ENCODE results near the gene KRT36.

Gene KRT36

DNA sequence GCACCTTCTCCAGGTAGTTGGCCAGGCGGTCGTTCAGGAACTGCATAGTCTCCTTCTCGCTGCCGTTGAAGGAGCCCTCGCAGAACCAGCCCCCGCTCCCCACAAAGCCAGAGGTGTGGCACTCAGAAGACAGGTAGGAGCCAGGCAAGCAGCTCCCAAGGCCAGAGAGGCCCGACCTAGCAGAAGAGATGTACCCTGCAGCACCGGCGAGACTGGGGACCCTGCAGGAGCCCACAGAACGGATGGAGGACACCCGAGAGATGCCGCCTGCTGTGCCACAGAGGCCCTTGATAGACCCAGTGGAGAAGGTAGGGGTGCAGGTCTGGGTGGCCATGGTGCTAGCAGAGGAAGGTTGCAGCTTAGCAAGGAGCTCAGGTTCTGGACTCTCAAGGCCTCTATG lies at the start of gene KRT36:
KRT36 (minus strand) TSS at position 380 of the 400 bp plus-strand sequence; CDS start at position 334, 46 bp downstream.
- no peak for DNase-seq (ENCODE audit: insufficient read length, low spot score)
- no peak for FAIRE-seq

DNA sequence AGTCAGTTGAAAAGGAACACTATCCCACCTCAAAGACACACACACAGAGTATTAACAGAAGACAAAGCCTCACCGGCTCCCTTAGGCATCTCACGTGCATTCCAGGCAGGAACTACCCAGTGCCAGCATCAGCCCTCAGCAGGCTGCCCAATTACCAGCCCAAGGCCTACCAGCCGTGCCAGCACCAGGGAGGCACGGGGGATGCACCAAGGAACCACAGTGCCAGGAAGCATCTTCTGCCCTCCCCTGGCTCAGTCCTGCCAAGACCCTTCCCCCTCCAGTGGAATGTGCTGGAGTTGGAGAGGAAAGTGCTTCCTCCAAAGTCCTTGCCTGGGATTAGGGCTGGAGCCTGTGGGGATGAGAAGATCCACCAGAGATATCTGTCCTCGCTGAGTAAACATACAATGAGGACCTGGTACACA lies 49.4 kb upstream of the KRT36 start:
- DNase-seq (ENCODE audit: insufficient read length, low spot score) = no peak
- peak; percentile 76 for FAIRE-seq

DNA sequence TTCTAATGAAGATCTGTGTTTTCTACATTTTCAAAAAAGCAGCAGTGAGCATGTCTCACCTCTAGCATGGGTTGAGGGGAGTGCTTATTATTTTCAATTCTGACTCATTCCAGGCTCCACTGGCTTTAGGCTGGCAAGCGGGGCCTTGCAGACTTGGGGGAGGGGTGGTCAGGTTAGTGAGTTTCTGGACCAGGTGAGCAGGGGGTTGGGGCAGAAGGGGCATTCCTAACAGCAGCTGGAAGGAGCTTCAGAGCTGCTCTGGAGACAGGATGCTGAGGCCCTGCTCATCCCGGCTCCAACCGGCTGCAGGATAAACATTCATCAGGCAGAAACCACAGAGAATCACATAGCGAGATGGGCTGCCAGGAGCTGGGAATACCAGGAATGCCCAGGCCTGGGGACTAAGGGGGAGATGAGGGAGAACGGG lies 48.9 kb upstream of the KRT36 start:
- DNase-seq (ENCODE audit: insufficient read length, low spot score) (no peak), FAIRE-seq (peak; percentile 64)

GRCh38 chr17:41537990-41538389 lies 48.3 kb upstream of the KRT36 start:
- FAIRE-seq = no peak
- DNase-seq (ENCODE audit: insufficient read length, low spot score) = no peak

DNA sequence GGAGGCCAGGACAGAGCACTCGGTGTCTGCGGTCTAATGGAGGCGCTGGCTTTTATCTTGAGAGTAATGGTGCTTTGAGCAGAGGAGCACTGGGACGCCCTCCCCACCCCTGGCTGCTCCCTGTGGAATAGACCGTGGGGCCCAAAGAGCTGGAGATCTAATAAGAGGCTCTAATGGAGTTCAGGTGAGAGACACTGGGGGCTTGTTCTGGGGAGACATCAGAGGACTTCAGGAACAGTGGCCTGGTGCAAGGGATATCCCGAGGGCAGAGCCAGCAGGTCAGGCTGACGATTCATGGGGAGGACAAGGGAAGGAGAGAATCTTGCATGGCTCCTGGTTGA lies 47.9 kb upstream of the KRT36 start:
- no peak for FAIRE-seq
- no peak for DNase-seq (ENCODE audit: insufficient read length, low spot score)

DNA sequence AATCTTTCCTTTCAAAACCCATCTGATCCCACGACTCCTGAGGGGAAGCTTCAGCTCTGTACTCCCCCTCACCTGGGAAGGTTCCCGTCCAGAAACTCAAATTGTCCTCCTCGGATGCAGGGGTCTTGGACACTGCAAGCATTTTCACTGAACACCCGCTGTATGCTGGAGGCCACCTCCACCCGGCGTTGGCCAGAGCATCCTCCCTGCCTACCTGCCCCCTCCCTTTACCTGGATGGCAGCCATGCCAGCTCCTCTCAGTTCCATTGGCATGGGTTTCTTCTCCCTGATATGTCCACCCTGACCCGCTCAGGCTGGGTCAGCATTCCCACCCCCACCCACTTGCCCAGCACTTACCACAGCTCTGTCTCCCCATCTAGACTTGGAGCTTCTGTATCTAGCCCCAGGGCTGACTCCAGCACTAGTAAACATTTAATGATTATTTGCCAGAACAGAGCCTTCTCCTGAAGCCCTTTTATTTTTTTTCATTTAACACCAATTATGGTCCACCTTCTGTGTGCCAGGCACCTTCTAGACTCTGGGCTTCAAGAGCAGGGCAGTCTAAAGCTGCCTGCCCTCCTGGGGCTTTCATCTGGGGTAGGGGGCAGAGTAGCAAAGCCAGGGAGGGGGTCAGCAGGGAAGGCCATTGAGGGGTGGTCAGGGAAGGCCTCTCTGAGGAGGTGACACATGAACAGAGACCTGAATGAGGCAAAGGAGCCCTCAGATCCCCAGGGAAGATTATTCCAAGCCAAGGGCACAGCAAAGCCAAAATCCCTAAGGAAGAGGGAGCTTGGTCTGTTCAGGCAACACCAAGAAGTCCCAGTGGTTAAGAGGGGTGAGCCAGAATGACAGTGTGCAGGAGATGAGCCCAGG lies 47.3 kb upstream of the KRT36 start:
- no peak for DNase-seq (ENCODE audit: insufficient read length, low spot score)
- FAIRE-seq = no peak

GRCh38 chr17:41535764-41536481 lies 46.2 kb upstream of the KRT36 start:
- DNase-seq (ENCODE audit: insufficient read length, low spot score) = no peak

GRCh38 chr17:41534899-41535546 lies 45.3 kb upstream of the KRT36 start:
- no peak for DNase-seq (ENCODE audit: insufficient read length, low spot score)

More at GRCh38 chr17:41535764-41536481, 46.2 kb upstream of the KRT36 start:
- no peak for FAIRE-seq

DNA sequence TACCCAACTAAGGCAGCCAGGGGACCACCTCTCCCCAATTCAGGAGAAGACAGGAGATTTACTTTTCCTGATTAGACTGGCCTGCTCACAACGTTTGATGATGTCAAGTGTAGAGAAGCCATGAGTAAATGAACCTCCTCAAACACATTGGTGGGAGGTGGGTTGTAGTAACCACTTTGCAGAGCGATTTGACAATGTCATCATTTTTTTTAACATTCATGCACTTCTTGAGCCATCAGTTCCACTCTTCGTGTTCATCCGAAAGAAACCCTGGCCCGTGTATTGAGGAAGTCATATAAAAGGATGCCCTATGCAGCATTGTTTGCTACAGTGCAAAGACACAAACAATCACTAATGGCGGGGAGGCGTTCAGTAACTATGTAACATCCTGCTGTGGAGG lies 43.9 kb upstream of the KRT36 start:
- no peak for FAIRE-seq

More at GRCh38 chr17:41534899-41535546, 45.3 kb upstream of the KRT36 start:
- no peak for FAIRE-seq

DNA sequence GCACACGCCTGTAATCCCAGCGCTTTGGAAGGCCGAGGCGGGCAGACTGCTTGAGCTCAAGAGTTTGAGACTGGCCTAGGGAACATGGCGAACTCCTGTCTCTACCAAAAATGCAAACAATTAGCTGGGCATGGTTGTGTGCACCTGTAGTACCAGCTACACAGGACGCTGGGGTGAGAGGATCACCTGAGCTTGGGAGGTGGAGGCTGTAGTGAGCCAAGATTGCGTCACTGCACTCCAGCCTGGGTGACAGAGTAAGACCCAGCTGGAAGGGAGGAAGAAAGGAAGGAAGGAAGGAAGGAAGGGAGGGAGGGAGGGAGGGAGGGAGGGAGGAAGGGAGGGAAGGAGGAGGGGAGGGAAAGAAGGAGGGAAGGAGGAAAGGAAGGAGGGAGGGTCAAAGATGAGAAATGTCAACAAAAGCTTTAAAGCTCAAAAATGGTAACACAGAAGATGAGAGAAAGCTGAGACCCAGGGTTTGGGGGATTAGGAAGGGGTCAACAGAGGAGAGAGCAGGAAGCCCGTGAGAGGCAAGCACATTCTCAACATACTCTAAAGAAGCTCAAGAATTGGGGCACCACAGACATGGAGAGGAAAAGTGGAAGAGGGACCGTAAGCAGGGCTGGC lies 43.3 kb upstream of the KRT36 start:
- no peak for FAIRE-seq
- no peak for DNase-seq (ENCODE audit: insufficient read length, low spot score)

More for the DNA sequence above, 43.9 kb upstream of the KRT36 start:
- no peak for DNase-seq (ENCODE audit: insufficient read length, low spot score)

DNA sequence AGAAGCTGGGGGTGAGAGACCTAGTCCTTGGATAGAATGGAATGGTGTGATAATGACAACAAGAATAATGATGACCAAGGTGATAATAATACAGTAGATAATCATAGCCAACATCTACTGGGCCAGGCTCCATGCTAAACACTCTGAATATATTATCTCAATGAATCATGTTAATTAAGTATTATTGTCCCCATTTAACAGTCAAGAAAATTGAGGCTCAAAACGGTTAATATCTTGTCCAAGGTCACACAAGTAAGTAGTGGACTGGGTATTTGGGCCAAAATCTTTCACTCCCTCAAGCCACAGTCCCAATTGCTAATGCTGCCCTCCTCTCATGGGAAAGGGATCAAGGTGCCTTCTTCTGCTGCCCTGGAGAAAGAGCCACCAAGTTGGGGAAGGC lies 42.3 kb upstream of the KRT36 start:
- DNase-seq (ENCODE audit: insufficient read length, low spot score) = no peak
- FAIRE-seq = no peak

DNA sequence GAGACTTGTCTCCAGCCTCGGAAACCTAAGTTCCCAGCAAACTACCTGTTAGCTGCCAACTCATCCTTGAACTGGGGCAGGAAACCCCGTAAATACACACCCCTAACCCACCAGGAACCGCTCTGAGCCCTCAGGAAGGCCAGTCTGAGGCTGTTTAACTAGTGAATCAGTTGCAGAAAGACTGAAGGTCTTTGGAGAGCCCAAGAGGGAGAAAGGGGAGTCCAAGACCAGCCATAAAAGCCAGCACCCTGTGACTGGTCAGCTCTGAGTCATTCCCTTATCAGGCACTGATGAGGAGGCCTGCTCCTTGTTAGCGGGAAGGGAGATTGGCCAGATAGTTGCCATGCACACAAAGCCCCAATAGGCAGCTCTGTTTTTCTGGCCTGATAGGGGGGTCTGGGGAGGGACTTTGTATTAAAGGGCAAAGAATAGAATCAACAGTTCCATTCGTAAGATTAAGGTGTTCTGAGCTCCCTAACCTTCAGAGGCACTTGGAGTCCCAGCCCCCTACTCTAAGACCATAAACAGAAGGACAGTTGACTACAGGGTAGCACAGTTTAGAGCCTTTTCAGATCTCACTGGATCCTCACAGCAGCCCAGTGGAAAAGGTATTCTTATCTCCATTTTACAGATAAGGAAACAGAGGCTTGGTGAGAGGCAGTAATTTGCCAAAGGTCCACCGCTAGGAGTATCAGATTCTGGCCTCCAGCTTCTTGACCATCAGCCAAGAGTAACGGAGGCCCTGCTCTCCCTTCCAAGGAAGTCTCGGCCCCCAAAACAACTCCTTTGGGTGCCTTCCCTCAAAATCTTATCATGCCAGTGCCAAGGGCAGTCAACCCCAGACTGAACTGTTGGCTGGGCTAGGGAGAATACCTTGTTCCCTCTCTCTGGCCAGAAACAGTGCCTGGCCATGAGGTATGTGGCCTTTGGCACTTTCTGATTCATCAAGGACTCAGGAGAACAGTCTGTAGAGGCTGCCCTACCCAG lies 40.6 kb upstream of the KRT36 start:
- FAIRE-seq = peak; percentile 66
- peak; percentile 91 for DNase-seq (ENCODE audit: insufficient read length, low spot score)

DNA sequence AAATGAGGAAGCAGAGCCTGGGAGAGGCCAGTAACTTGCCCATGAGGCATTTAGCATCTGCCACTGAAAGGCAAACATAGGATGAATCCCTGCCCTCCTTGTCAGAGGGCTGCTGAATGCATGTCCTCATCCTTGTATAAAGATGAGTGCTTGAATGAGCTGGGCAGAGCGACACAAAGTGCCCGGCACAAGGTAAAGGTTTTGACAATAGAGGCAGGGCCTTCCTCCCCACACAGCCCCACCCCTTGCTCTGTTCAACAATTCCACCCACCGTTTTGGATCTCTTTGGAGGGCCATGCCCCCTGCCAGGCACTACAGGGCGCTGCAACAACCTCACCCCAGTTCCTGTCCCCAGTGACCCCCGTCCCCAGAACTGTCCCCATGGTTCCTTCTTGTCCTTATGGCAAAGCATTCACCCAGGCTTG lies 39.8 kb upstream of the KRT36 start:
- DNase-seq (ENCODE audit: insufficient read length, low spot score) = no peak
- FAIRE-seq = no peak

- FAIRE-seq = no peak
- DNase-seq (ENCODE audit: insufficient read length, low spot score) = no peak
These were observed 39.2 kb upstream of the KRT36 start for GRCh38 chr17:41528959-41529353.

DNA sequence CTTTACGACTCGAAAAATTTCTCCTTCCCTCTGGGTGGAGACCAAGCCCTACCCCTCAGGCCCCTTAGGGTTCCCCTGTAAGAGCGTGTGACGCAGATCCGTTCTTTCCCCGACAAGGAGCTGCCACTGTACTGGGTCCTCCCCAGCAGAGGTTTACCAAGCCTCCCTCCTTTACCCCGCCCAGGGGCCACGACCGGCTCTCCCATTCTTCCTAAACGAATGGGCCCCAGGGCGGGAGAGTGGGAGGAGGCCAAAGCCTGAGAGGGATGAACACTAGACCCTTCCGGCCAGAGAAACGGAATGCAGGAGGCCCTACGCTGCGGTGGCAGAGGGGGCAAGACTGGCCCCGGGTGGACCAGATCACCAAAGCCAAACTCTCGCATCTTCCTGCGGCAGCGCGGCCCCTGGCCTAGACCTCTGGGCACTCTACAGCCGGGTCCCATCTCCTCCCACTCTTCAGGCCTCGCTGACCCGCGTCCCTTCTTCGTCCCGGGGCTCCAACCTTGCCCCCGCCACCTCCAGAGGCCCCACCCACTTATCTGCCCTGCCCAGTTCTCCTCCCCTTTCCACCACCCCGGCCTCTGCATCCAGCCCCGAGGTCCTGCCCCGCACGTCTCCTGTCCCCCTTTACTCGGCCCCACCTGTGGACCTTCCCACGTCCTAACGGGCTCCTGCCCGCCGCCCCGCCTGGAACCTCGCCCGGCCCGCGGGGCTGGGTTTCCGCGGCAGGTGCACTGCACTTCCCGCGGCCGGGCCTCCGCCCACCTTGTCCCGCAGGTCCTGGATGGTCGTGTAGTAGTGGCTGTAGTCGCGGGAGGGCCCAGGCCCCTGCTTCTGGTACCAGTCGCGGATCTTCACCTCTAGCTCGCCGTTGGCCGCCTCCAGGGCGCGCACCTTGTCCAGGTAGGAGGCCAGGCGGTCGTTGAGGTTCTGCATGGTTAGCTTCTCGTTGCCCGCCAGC lies 37.6 kb upstream of the KRT36 start:
- no peak for FAIRE-seq
- DNase-seq (ENCODE audit: insufficient read length, low spot score) = no peak

- DNase-seq (ENCODE audit: insufficient read length, low spot score) = no peak
These were observed 34.6 kb upstream of the KRT36 start for GRCh38 chr17:41524261-41524660.

GRCh38 chr17:41523787-41524186 lies 34.1 kb upstream of the KRT36 start:
- FAIRE-seq (no peak), DNase-seq (ENCODE audit: insufficient read length, low spot score) (no peak)

More at GRCh38 chr17:41524261-41524660, 34.6 kb upstream of the KRT36 start:
- FAIRE-seq = no peak

DNA sequence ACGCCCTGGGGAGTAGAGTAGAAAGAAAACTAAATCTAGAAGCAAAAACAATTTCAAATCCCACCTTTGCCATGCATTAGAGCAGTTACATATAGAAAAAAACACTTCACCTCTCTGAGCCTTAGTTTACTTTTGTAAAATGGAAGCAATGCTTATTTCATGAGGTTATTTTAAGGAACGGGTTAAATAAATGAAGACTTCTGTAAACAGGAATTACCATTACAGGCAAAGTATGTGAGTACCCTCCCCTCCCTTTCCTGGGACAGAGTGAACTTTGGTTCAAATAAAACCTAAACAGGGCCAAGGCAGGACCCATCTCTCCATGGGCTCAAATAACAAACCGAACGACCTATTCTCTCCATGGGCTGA lies 33.5 kb upstream of the KRT36 start:
- no peak for DNase-seq (ENCODE audit: insufficient read length, low spot score)
- FAIRE-seq = no peak
